H1 (cell line): ENCODE measurements around the gene COQ9. TPM values are rescaled to one million over a fixed set of nuclear protein-coding genes. Genes with fewer than 3 reads are reported as not detected.

ENCODE experiments used
- BCL11A ChIP-seq, 2 experiments: IDR thresholded peaks; one replicate each; pipeline ENCODE4 v1.6.1; 2011; ENCODE audit warnings: low read depth in 2 of 2, low read length in 2 of 2, mild to moderate bottlenecking in 2 of 2
- BRCA1 ChIP-seq: IDR thresholded peaks from 2 replicates; pipeline ENCODE4 v1.6.1; 2012; ENCODE audit warnings: low read depth, low read length, improper control_type of control experiment
- CBX5 ChIP-seq: fragments of 300-800, 300-1000 bp; sonication (generic); IDR thresholded peaks from 2 replicates; pipeline ENCODE4 v1.7.1; 2016; ENCODE audit warnings: antibody characterized with exemption, low read length, low read depth
- CBX8 ChIP-seq: fragments of 300-800, 300-1000 bp; sonication (generic); IDR thresholded peaks from 2 replicates; pipeline ENCODE4 v1.7.1; 2016; ENCODE audit warnings: low read depth, low read length, borderline replicate concordance
- CHD2 ChIP-seq: IDR thresholded peaks from 2 replicates; pipeline ENCODE4 v1.6.1; 2012; ENCODE audit warnings: low read length, improper control_type of control experiment
- EZH2 ChIP-seq: fragments of 200-600 bp; sonication (generic); IDR thresholded peaks from 2 replicates; pipeline ENCODE4 v1.7.1; 2012; ENCODE audit warnings: low read depth, mild to moderate bottlenecking, moderate library complexity, low read length, inconsistent platforms; ENCODE audit not compliant: severe bottlenecking
- GABPA ChIP-seq: IDR thresholded peaks from 2 replicates; pipeline ENCODE4 v1.6.1; 2011; ENCODE audit warnings: mild to moderate bottlenecking, low read length, moderate library complexity, borderline replicate concordance; ENCODE audit not compliant: insufficient read depth
- JUND ChIP-seq: IDR thresholded peaks from 2 replicates; pipeline ENCODE4 v1.6.1; 2011; ENCODE audit warnings: mild to moderate bottlenecking, improper control_type of control experiment, low read length
- KDM1A ChIP-seq: fragments of 200-600, 300-600 bp; sonication (generic); IDR thresholded peaks from 2 replicates; pipeline ENCODE4 v1.7.1; 2016; ENCODE audit warnings: mild to moderate bottlenecking, low read length, borderline replicate concordance
- MAFK ChIP-seq: IDR thresholded peaks from 2 replicates; pipeline ENCODE4 v1.6.1; 2012; ENCODE audit warnings: low read depth, mild to moderate bottlenecking, improper control_type of control experiment, low read length
- NANOG ChIP-seq: IDR thresholded peaks from 2 replicates; pipeline ENCODE4 v1.6.1; 2011; ENCODE audit warnings: low read length, low read depth, mild to moderate bottlenecking, inconsistent platforms; ENCODE audit not compliant: insufficient read depth, poor library complexity, severe bottlenecking
- PHF8 ChIP-seq: fragments of 200-600 bp; sonication (generic); conservative IDR thresholded peaks from 2 replicates; pipeline ENCODE4 v1.7.1; 2012; ENCODE audit warnings: low read depth, mild to moderate bottlenecking, inconsistent platforms, low read length, moderate library complexity
- POLR2AphosphoS5 ChIP-seq: IDR thresholded peaks from 2 replicates; pipeline ENCODE4 v1.6.1; 2011; ENCODE audit warnings: low read depth, low read length
- POU5F1 ChIP-seq: IDR thresholded peaks from 2 replicates; pipeline ENCODE4 v1.6.1; 2011; ENCODE audit warnings: low read depth, mild to moderate bottlenecking, low read length, moderate library complexity
- RAD21 ChIP-seq, 2 experiments: IDR thresholded peaks in 1 of 2; conservative IDR thresholded peaks in 1 of 2; 2 replicates each; pipeline ENCODE4 v1.6.1; 2011; ENCODE audit warnings: low read depth in 2 of 2, low read length in 2 of 2, improper control_type of control experiment in 1 of 2, inconsistent platforms in 1 of 2, mild to moderate bottlenecking in 1 of 2, moderate library complexity in 1 of 2
- RNF2 ChIP-seq: fragments of 200-900, 300-1000 bp; sonication (generic); IDR thresholded peaks from 2 replicates; pipeline ENCODE4 v1.7.1; 2016; ENCODE audit warnings: borderline replicate concordance, low read depth, mild to moderate bottlenecking, antibody characterized with exemption, low read length; ENCODE audit not compliant: poor library complexity, severe bottlenecking; ENCODE audit errors: missing control alignments
- SP1 ChIP-seq: IDR thresholded peaks from 2 replicates; pipeline ENCODE4 v1.6.1; 2011; ENCODE audit warnings: low read depth, low read length
- SP4 ChIP-seq: IDR thresholded peaks from 2 replicates; pipeline ENCODE4 v1.6.1; 2012; ENCODE audit warnings: low read length, inconsistent platforms
- SRF ChIP-seq: IDR thresholded peaks from 2 replicates; pipeline ENCODE4 v1.6.1; 2011; ENCODE audit warnings: mild to moderate bottlenecking, low read depth, low read length, moderate library complexity
- SUZ12 ChIP-seq: fragments of 200-600 bp; sonication (generic); IDR thresholded peaks from 2 replicates; pipeline ENCODE4 v1.6.1; 2012; ENCODE audit warnings: mild to moderate bottlenecking, inconsistent platforms, low read length, moderate library complexity, mixed read lengths
- YY1 ChIP-seq: IDR thresholded peaks from 2 replicates; pipeline ENCODE4 v1.6.1; 2011; ENCODE audit warnings: low read depth, mild to moderate bottlenecking, low read length
- polyA plus RNA-seq, 7 experiments: library from polyadenylated mRNA; depleted of rRNA in 3 of 7; stranded (reverse) in 5 of 7; unstranded in 2 of 7; fragments of >200 nt in 5 of 7; fragments of 200-250 nt in 2 of 7; gene quantifications; 1 replicate in 5 of 7; 2 replicates in 1 of 7; 4 replicates in 1 of 7; pipeline versions ENCODE4 v1.2.1 to v1.2.3, GENCODE V29; 2011 to 2013; ENCODE audit warnings: missing spikeins in 2 of 7, mixed read lengths in 2 of 7
- total RNA-seq: library from RNA; stranded (reverse); fragmentation: NEBNext Ultra II Directional; extraction: Animal tissue kit (Norgen Biotek cat#: 25700); gene quantifications from 2 replicates; pipeline ENCODE4 v1.2.1, GENCODE V29; 2021
- TF ChIP-seq, protein P1 (sequence below): IDR thresholded peaks from 2 replicates; pipeline ENCODE4 v1.6.1; 2012; ENCODE audit warnings: inconsistent platforms
- TF ChIP-seq, protein P2 (sequence below): IDR thresholded peaks from 2 replicates; pipeline ENCODE4 v1.6.1; 2011; ENCODE audit warnings: low read depth, mild to moderate bottlenecking, low read length; ENCODE audit not compliant: insufficient read depth

Gene COQ9
- total and polyA plus RNA-seq, 2 of the 8 experiments (the other 6 are each of a cell fraction or from before 2014, with no cell fraction given), result 33.3 to 60.3 TPM

DNA sequence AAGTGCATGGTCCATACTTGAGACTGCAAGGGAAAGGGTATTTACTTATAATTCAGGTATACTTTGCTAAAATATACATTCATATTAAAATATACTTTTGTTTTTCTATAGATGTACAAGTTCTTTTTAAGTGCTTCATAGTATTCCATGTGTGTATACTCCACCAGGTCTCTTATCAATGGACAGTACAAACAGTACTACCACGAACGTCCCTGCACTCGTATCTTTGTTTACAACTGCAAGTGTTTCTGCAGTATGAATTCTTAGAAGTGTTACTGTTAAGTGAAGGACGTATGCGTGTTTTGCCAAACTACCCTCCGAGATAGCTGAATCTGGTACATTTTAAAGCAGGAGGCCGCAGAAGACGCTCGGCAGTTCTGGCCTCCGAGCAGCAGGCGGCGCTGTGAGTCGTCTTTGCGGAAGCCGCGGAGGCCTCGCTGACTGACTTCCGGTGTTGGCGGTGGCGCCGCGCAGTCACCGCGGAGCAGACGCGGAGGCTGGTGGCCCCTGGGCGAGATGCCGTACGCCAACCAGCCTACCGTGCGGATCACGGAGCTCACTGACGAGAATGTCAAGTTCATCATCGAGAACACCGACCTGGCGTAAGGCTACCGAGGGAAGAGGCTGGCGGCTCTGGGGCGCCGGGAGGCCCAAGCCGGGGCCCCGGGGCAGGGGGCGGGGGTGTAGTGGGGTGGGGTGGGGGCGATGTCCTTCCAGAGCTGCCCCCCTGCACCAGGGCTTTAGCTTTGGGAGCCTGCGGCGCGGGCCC, 15.1 kb downstream of the COQ9 start, which contains the start of gene POLR2C (continued):
- TF ChIP-seq NANOG (no peak), CHD2 (peak; percentile 64; the same call in 1 of the 2 replicates), PHF8 (peak; percentile 97), RAD21 (IDR thresholded peaks at IDR 0.05 in 1 of 2, conservative IDR thresholded peaks at IDR 0.05 in 1 of 2; ENCODE audit: low read depth in 2 of 2, low read length in 2 of 2) (peak; percentile 27 to 55; a peak in 3 of 4 replicates), GABPA (peak; percentile 97), EZH2 (no peak), POU5F1 (no peak), BRCA1 (no peak), SUZ12 (no peak), SP4 (no peak), JUND (no peak), KDM1A (no peak), CBX8 (no peak), POLR2AphosphoS5 (peak; percentile 99), BCL11A (IDR thresholded peaks at IDR 0.05; ENCODE audit: low read depth in 2 of 2, low read length in 2 of 2) (no peak), SRF (0 out of 2 replicates have a peak, but pooled peaks have one; percentile 21), SP1 (0 out of 2 replicates have a peak, but pooled peaks have one; percentile 21), MAFK (no peak), RNF2 (no peak), CBX5 (no peak), YY1 (peak; percentile 42; the same call in 1 of the 2 replicates)
- TF ChIP-seq, protein P1, sequence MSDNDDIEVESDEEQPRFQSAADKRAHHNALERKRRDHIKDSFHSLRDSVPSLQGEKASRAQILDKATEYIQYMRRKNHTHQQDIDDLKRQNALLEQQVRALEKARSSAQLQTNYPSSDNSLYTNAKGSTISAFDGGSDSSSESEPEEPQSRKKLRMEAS, result peak; percentile 52
- TF ChIP-seq, protein P2, sequence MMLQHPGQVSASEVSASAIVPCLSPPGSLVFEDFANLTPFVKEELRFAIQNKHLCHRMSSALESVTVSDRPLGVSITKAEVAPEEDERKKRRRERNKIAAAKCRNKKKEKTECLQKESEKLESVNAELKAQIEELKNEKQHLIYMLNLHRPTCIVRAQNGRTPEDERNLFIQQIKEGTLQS, result no peak
